ENCODE measurements around the gene ZMYND11. TPM values are rescaled to one million over a fixed set of nuclear protein-coding genes. Genes with fewer than 3 reads are reported as not detected.

ZMYND11 gene
- total and polyA plus RNA-seq, 8 donors = 11.9 to 288 (median 42.4) TPM

GRCh38 chr10:288316-289200, 153.3 kb downstream of the ZMYND11 start:
- intact Hi-C loops (cut with DNase I; ENCODE audit: low total_unique reads) = no loop called here
- no peak for DNase-seq

GRCh38 chr10:289581-289980, 154.3 kb downstream of the ZMYND11 start:
- Histone ChIP-seq H3K4me3 (no peak overlapping the region), H3K4me1 (peaks cover 0 to 7% (median 0%) of the 10 kb centered on the region in 4 donors), H3K27me3 (no peaks in the 10 kb centered on the region), H3K27ac (no peak overlapping the region), H3K36me3 (peaks cover 6 to 79% (median 65%) of the 10 kb centered on the region in 4 donors), H3K9me3 (no peaks in the 10 kb centered on the region)
- TF ChIP-seq POLR2A (IDR thresholded peaks at IDR 0.05) (no peak), EP300 (IDR thresholded peaks at IDR 0.05) (no peak), POLR2AphosphoS5 (IDR thresholded peaks at IDR 0.05) (no peak), CTCF (IDR thresholded peaks at IDR 0.05) (no peak)
- 91 to 100% (median 95%) methylated on average over 9 of the region's 9 CpGs for WGBS, 5 donors
- DNase-seq = no peak
- intact Hi-C loops (cut with DNase I; ENCODE audit: low total_unique reads) = no loop called here

More at GRCh38 chr10:288316-289200, 153.3 kb downstream of the ZMYND11 start:
- no peaks in the 10 kb centered on the region for H3K27me3 ChIP-seq
- WGBS, 5 donors = 90 to 95% (median 93%) methylated on average over 27 of the region's 27 CpGs
- H3K27ac ChIP-seq = no peak overlapping the region
- peaks cover 0 to 7% (median 0%) of the 10 kb centered on the region in 4 donors for H3K4me1 ChIP-seq
- no peaks in the 10 kb centered on the region for H3K9me3 ChIP-seq
- H3K4me3 ChIP-seq = no peak overlapping the region
- H3K36me3 ChIP-seq = peaks cover 6 to 89% (median 76%) of the 10 kb centered on the region in 4 donors
- no peak for TF ChIP-seq EP300 (IDR thresholded peaks at IDR 0.05)
- no peak for TF ChIP-seq POLR2A (IDR thresholded peaks at IDR 0.05)
- TF ChIP-seq CTCF (IDR thresholded peaks at IDR 0.05) = no peak
- TF ChIP-seq POLR2AphosphoS5 (IDR thresholded peaks at IDR 0.05) = no peak

- H3K36me3 ChIP-seq = peaks cover 6 to 73% (median 60%) of the 10 kb centered on the region in 4 donors
- no peak overlapping the region for H3K4me3 ChIP-seq
- intact Hi-C loops (cut with DNase I; ENCODE audit: low total_unique reads) = no loop called here
- DNase-seq = no peak
- 90 to 96% (median 93%) methylated on average over 16 to 17 of the region's 17 CpGs for WGBS, 5 donors
- no peaks in the 10 kb centered on the region for H3K9me3 ChIP-seq
- TF ChIP-seq CTCF (IDR thresholded peaks at IDR 0.05) = no peak
- TF ChIP-seq POLR2A (IDR thresholded peaks at IDR 0.05) = no peak
- no peak for TF ChIP-seq EP300 (IDR thresholded peaks at IDR 0.05)
- no peak for TF ChIP-seq POLR2AphosphoS5 (IDR thresholded peaks at IDR 0.05)
- H3K4me1 ChIP-seq = peaks cover 0 to 7% (median 0%) of the 10 kb centered on the region in 4 donors
- H3K27me3 ChIP-seq = no peaks in the 10 kb centered on the region
- no peak overlapping the region for H3K27ac ChIP-seq
These were observed 154.9 kb downstream of the ZMYND11 start for GRCh38 chr10:290026-290725.

- intact Hi-C loops (cut with DNase I; ENCODE audit: low total_unique reads) = no loop called here
- no peaks in the 10 kb centered on the region for H3K27me3 ChIP-seq
- TF ChIP-seq POLR2AphosphoS5 (IDR thresholded peaks at IDR 0.05) (no peak), CTCF (IDR thresholded peaks at IDR 0.05) (no peak), EP300 (IDR thresholded peaks at IDR 0.05) (no peak), POLR2A (IDR thresholded peaks at IDR 0.05) (no peak)
- H3K27ac ChIP-seq = no peak overlapping the region
- H3K4me1 ChIP-seq = peaks cover 0 to 16% (median 7%) of the 10 kb centered on the region in 4 donors
- DNase-seq = no peak
- H3K4me3 ChIP-seq = no peak overlapping the region
- peaks cover 6 to 48% (median 35%) of the 10 kb centered on the region in 4 donors for H3K36me3 ChIP-seq
- 69 to 87% (median 82%) methylated on average over 4 of the region's 4 CpGs for WGBS, 5 donors
- no peaks in the 10 kb centered on the region for H3K9me3 ChIP-seq
These were observed 158.4 kb downstream of the ZMYND11 start for GRCh38 chr10:293636-294035.

Measured in stomach (tissue), 9 donors.